Ovary (tissue), 3 donors: ENCODE data around the gene SLC7A10.

Source experiments
- CTCF ChIP-seq, 3 donors: fragments of 450-650 bp in 2 of 3; fragments of 200-600 bp in 1 of 3; IDR thresholded peaks; one replicate each; pipeline versions ENCODE4 v1.5.1 to v1.8.0; 2016 to 2022; ENCODE audit warnings: antibody characterized with exemption in 3 of 3, mild to moderate bottlenecking in 1 of 3
- EP300 ChIP-seq: sonication (generic); formaldehyde crosslinking; IDR thresholded peaks from one replicate; pipeline ENCODE4 v1.6.1; 2017; ENCODE audit warnings: antibody characterized with exemption
- POLR2A ChIP-seq: fragments of 450-650 bp; IDR thresholded peaks from one replicate; pipeline ENCODE4 v1.6.1; 2017; ENCODE audit warnings: antibody characterized with exemption, mild to moderate bottlenecking, moderate library complexity
- donor health status: DM: no; HTN: no; CAD: no.

- TF ChIP-seq CTCF (IDR thresholded peaks at IDR 0.05) (no peak), POLR2A (no peak), EP300 (no peak)
Measured at GRCh38 chr19:33217881-33218280, 7.8 kb downstream of the SLC7A10 start.
